K562 (cell line): ENCODE results near the gene LRRC61. TPM values are rescaled to one million over a fixed set of nuclear protein-coding genes. Genes with fewer than 3 reads are reported as not detected.

Experiments used
- ARID2 ChIP-seq: fragments of 450-650 bp; IDR thresholded peaks from 2 replicates; pipeline ENCODE4 v1.6.1; 2017; ENCODE audit warnings: antibody characterized with exemption, mild to moderate bottlenecking
- BRD4 ChIP-seq: fragments of 200-600 bp; sonication (generic); IDR thresholded peaks from 2 replicates; pipeline ENCODE4 v1.6.1; 2017; ENCODE audit warnings: inconsistent platforms
- EP400 ChIP-seq: fragments of 450-650 bp; IDR thresholded peaks from 2 replicates; pipeline ENCODE4 v1.6.1; 2017; ENCODE audit warnings: antibody characterized with exemption, mild to moderate bottlenecking, moderate library complexity
- FOXK1 ChIP-seq: sonication (generic); formaldehyde crosslinking; IDR thresholded peaks from 2 replicates; pipeline ENCODE4 v1.8.0; 2022; ENCODE audit warnings: missing genetic modification reagents, mild to moderate bottlenecking, borderline replicate concordance
- GABPA ChIP-seq: fragments of 200-800 bp; sonication (Bioruptor generic); conservative IDR thresholded peaks from 2 replicates; pipeline ENCODE4 v1.6.1; 2016; ENCODE audit warnings: low read depth, missing genetic modification characterization, missing compliant biosample characterization
- KLF6 ChIP-seq: fragments of 250-450 bp; sonication (Bioruptor Pico); IDR thresholded peaks from 2 replicates; pipeline ENCODE4 v1.4.0; 2020; ENCODE audit warnings: mild to moderate bottlenecking, moderate library complexity, borderline replicate concordance
- MEF2A ChIP-seq: IDR thresholded peaks from 2 replicates; pipeline ENCODE4 v1.6.1; 2011; ENCODE audit warnings: low read depth, mild to moderate bottlenecking, low read length, moderate library complexity; ENCODE audit not compliant: control insufficient read depth
- MYBL2 ChIP-seq, 2 experiments: fragments of 450-650 bp in 1 of 2; sonication (generic) in 1 of 2; formaldehyde crosslinking in 1 of 2; IDR thresholded peaks; 2 replicates each; pipeline versions ENCODE4 v1.6.1 to v1.8.1; 2017 to 2022; ENCODE audit warnings: borderline replicate concordance in 1 of 2, inconsistent platforms in 1 of 2, low read depth in 1 of 2, mild to moderate bottlenecking in 1 of 2, missing genetic modification reagents in 1 of 2, moderate library complexity in 1 of 2
- PRMT5 ChIP-seq: sonication (generic); formaldehyde crosslinking; IDR thresholded peaks from 2 replicates; pipeline ENCODE4 v1.5.0; 2020; ENCODE audit warnings: missing genetic modification reagents
- RAD51 ChIP-seq: fragments of 450-650 bp; IDR thresholded peaks from 2 replicates; pipeline ENCODE4 v1.7.1; 2016; ENCODE audit warnings: low read depth, mild to moderate bottlenecking, borderline replicate concordance
- SNIP1 ChIP-seq: fragments of 450-650 bp; IDR thresholded peaks from 2 replicates; pipeline ENCODE4 v1.7.1; 2017; ENCODE audit warnings: low read depth, mild to moderate bottlenecking
- SOX6 ChIP-seq: fragments of 450-650 bp; IDR thresholded peaks from 2 replicates; pipeline ENCODE4 v1.6.1; 2014; ENCODE audit warnings: mild to moderate bottlenecking
- SP2 ChIP-seq: IDR thresholded peaks from 2 replicates; pipeline ENCODE4 v1.6.1; 2011; ENCODE audit warnings: mild to moderate bottlenecking, low read depth, low read length, moderate library complexity; ENCODE audit not compliant: poor library complexity, severe bottlenecking; ENCODE audit errors: extremely low read depth
- TEAD1 ChIP-seq, 2 experiments: fragments of 450-650 bp in 1 of 2; sonication (generic) in 1 of 2; formaldehyde crosslinking; IDR thresholded peaks; 2 replicates each; pipeline versions ENCODE4 v1.4.0 to v1.8.0; 2020 to 2022; ENCODE audit warnings: mild to moderate bottlenecking in 2 of 2, missing genetic modification reagents in 1 of 2
- ZNF121 ChIP-seq: sonication (generic); formaldehyde crosslinking; conservative IDR thresholded peaks from 2 replicates; pipeline ENCODE4 v1.8.0; 2022; ENCODE audit warnings: missing genetic modification reagents
- ZNF41 ChIP-seq: fragments of 250-450 bp; sonication (Bioruptor Pico); conservative IDR thresholded peaks from 2 replicates; pipeline ENCODE4 v1.4.0; 2020; ENCODE audit warnings: mild to moderate bottlenecking
- polyA plus RNA-seq, 8 experiments: library from polyadenylated mRNA; depleted of rRNA in 4 of 8; stranded (reverse) in 5 of 8; unstranded in 3 of 8; fragments of >200 nt; fragmentation: Nextera tagmentation in 2 of 8; fragmentation: Illumina TruSeq in 1 of 8; extraction: Ambion mirVana in 2 of 8; extraction: Trizol in 1 of 8; gene quantifications; 2 replicates each; pipeline versions ENCODE4 v1.2.1 to v1.2.3, GENCODE V29; 2011 to 2014; ENCODE audit warnings: inconsistent platforms in 1 of 8, missing spikeins in 1 of 8
- total RNA-seq, 7 experiments: library from RNA; depleted of rRNA in 6 of 7; stranded (reverse); fragments of >200 nt in 6 of 7; fragmentation: Illumina TruSeq in 2 of 7; extraction: Trizol in 2 of 7; gene quantifications; 2 replicates each; pipeline versions ENCODE4 v1.2.1 to v1.2.3, GENCODE V29; 2011 to 2021; ENCODE audit warnings: low replicate concordance in 1 of 7
- TF ChIP-seq, protein P1 (sequence below): fragments of 450-650 bp; conservative IDR thresholded peaks from 2 replicates; pipeline ENCODE4 v1.6.1; 2016; ENCODE audit warnings: missing genetic modification characterization, low read depth, mild to moderate bottlenecking, missing compliant biosample characterization, moderate library complexity
- TF ChIP-seq, protein P2 (sequence below): fragments of 150-350 bp; conservative IDR thresholded peaks from 2 replicates; pipeline ENCODE4 v1.6.1; 2014; ENCODE audit warnings: low read length
- TF ChIP-seq, protein P3 (sequence below), 2 experiments: fragments of 450-650 bp; IDR thresholded peaks; 2 replicates each; pipeline ENCODE4 v1.6.1; 2018; ENCODE audit warnings: mild to moderate bottlenecking in 2 of 2, low read depth in 1 of 2; ENCODE audit not compliant: partially characterized antibody in 2 of 2

The LRRC61 gene
- total and polyA plus RNA-seq, 9 of the 15 experiments (the other 6 are each of a cell fraction or from before 2014, with no cell fraction given) = 1.3 to 55.2 (median 35.2) TPM

GRCh38 chr7:150322833-150323681 lies at the start of gene LRRC61, which contains the start of gene ACTR3C (continued):
- TF ChIP-seq BRD4 = peak; percentile 94; the same call in 1 of the 2 replicates
- TF ChIP-seq SP2 = no peak
- TF ChIP-seq KLF6 (CRISPR knock-in tag) = peak; percentile 82
- TF ChIP-seq ARID2 = peak; percentile 67; the same call in 1 of the 2 replicates
- TF ChIP-seq PRMT5 (CRISPR knock-in tag) = no peak
- peak; percentile 41; the same call in 1 of the 2 replicates for TF ChIP-seq FOXK1 (CRISPR knock-in tag)
- TF ChIP-seq, protein P1, sequence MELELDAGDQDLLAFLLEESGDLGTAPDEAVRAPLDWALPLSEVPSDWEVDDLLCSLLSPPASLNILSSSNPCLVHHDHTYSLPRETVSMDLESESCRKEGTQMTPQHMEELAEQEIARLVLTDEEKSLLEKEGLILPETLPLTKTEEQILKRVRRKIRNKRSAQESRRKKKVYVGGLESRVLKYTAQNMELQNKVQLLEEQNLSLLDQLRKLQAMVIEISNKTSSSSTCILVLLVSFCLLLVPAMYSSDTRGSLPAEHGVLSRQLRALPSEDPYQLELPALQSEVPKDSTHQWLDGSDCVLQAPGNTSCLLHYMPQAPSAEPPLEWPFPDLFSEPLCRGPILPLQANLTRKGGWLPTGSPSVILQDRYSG (tag) = peak; percentile 88
- TF ChIP-seq EP400 = peak; percentile 97
- peak in 1 of 2 experiments; percentile 96; a peak in 2 of 4 replicates for TF ChIP-seq TEAD1 (CRISPR knock-in tag; IDR thresholded peaks at IDR 0.05)
- TF ChIP-seq GABPA = peak; percentile 87
- peak; percentile 55 for TF ChIP-seq ZNF121
- TF ChIP-seq MEF2A = no peak
- no peak for TF ChIP-seq SNIP1
- peak; percentile 82 for TF ChIP-seq SOX6
- TF ChIP-seq, protein P2, sequence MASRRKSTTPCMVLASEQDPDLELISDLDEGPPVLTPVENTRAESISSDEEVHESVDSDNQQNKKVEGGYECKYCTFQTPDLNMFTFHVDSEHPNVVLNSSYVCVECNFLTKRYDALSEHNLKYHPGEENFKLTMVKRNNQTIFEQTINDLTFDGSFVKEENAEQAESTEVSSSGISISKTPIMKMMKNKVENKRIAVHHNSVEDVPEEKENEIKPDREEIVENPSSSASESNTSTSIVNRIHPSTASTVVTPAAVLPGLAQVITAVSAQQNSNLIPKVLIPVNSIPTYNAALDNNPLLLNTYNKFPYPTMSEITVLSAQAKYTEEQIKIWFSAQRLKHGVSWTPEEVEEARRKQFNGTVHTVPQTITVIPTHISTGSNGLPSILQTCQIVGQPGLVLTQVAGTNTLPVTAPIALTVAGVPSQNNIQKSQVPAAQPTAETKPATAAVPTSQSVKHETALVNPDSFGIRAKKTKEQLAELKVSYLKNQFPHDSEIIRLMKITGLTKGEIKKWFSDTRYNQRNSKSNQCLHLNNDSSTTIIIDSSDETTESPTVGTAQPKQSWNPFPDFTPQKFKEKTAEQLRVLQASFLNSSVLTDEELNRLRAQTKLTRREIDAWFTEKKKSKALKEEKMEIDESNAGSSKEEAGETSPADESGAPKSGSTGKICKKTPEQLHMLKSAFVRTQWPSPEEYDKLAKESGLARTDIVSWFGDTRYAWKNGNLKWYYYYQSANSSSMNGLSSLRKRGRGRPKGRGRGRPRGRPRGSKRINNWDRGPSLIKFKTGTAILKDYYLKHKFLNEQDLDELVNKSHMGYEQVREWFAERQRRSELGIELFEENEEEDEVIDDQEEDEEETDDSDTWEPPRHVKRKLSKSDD = 0 out of 2 replicates have a peak, but pooled peaks have one; percentile 71
- TF ChIP-seq, protein P3, sequence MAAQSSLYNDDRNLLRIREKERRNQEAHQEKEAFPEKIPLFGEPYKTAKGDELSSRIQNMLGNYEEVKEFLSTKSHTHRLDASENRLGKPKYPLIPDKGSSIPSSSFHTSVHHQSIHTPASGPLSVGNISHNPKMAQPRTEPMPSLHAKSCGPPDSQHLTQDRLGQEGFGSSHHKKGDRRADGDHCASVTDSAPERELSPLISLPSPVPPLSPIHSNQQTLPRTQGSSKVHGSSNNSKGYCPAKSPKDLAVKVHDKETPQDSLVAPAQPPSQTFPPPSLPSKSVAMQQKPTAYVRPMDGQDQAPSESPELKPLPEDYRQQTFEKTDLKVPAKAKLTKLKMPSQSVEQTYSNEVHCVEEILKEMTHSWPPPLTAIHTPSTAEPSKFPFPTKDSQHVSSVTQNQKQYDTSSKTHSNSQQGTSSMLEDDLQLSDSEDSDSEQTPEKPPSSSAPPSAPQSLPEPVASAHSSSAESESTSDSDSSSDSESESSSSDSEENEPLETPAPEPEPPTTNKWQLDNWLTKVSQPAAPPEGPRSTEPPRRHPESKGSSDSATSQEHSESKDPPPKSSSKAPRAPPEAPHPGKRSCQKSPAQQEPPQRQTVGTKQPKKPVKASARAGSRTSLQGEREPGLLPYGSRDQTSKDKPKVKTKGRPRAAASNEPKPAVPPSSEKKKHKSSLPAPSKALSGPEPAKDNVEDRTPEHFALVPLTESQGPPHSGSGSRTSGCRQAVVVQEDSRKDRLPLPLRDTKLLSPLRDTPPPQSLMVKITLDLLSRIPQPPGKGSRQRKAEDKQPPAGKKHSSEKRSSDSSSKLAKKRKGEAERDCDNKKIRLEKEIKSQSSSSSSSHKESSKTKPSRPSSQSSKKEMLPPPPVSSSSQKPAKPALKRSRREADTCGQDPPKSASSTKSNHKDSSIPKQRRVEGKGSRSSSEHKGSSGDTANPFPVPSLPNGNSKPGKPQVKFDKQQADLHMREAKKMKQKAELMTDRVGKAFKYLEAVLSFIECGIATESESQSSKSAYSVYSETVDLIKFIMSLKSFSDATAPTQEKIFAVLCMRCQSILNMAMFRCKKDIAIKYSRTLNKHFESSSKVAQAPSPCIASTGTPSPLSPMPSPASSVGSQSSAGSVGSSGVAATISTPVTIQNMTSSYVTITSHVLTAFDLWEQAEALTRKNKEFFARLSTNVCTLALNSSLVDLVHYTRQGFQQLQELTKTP (IDR thresholded peaks at IDR 0.05; ENCODE audit: low read depth in 1 of 2, partially characterized antibody in 2 of 2) = peak; percentile 69 to 88
- TF ChIP-seq RAD51 = no peak
- TF ChIP-seq MYBL2 (IDR thresholded peaks at IDR 0.05; ENCODE audit: low read depth) = no peak
- no peak for TF ChIP-seq MYBL2 (CRISPR knock-in tag; IDR thresholded peaks at IDR 0.05; ENCODE audit: borderline replicate concordance)
- TF ChIP-seq ZNF41 (CRISPR knock-in tag) = peak; percentile 58; the same call in 1 of the 2 replicates
